Cerebellar nuclear complex (tissue), 1 donor: ENCODE measurements around the gene BFAR.
"Not testable (repeated sequence)": the region's sequence is repeated elsewhere in the genome, so short reads cannot be mapped to it uniquely, and the experiment has no call there.

ENCODE experiments used
- DNase-seq, 2 experiments: peaks; one replicate each; lab custom pipeline; 2025; lab: John Stamatoyannopoulos, UW

Gene BFAR

GRCh38 chr16:14701859-14702258 lies 69.1 kb downstream of the BFAR start:
- not testable (repeated sequence) for DNase-seq

GRCh38 chr16:14702672-14703071 lies 69.9 kb downstream of the BFAR start:
- DNase-seq, result not testable (repeated sequence)

DNA sequence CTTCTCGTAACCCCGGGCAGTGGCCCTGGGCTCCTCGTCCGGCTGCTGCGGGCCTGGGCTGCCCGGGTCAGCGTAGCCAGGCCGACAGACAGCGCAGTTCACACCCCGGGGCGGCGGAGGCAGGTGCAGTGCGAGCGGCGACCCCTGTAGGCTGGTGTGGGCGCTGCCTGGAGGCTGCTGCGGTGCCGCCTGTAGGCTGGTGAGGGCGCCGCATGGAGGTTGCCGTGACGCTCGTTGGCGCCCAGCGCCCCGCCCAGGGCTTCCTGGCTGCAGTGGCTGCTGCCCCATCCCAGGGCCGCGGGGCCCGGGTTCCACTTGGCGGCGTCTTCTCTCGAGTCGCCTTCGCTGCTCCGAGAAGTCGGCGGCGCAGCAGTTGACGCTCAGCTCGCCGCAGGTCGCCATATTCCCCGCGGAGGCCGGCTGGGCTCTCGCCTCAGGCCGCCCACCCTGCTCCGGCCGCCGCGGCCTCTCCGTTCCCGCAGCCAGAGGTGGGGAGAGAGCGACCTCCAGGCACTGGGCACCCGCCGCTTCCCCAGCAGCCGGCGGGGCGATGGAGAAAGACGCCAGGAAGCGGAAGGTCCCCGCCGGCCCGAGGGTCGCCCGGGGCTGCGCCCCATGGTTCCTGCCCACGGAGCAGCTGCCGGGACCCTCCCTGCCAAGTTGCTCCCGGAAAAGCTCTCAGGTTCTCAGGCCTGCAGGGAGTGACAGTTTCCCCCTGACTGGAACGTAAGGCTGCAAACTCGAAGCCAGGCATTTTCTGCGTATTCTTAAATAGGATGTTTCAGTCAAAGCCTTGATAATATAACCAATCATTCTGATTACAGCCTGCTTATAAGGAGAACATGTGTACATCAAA lies 70.6 kb downstream of the BFAR start, which contains the start of gene NPIPA3:
Gene NPIPA3, plus strand, starts transcription at position 256 of the 856 bp plus-strand sequence. CDS start 5,533 bp downstream, outside the sequence.
- not testable (repeated sequence) for DNase-seq
